WERI-Rb-1 (cell line): ENCODE data around the gene HINT2.

Experiments used
- DNase-seq: peaks from one replicate; pipeline ENCODE4 v3.0.0-alpha.2; 2020
- H3K27ac ChIP-seq: fragments of 250-450 bp; sonication (Bioruptor Pico); 2 replicates; pipeline ENCODE4 v1.5.1; 2020; ENCODE audit warnings: mild to moderate bottlenecking, moderate library complexity
- H3K27me3 ChIP-seq: fragments of 250-450 bp; sonication (Bioruptor Pico); 2 replicates; pipeline ENCODE4 v1.5.1; 2021; ENCODE audit warnings: mild to moderate bottlenecking, low read depth, moderate library complexity; ENCODE audit not compliant: insufficient read depth, severe bottlenecking
- H3K36me3 ChIP-seq: fragments of 250-450 bp; sonication (Bioruptor Pico); 2 replicates; pipeline ENCODE4 v1.5.1; 2020; ENCODE audit warnings: mild to moderate bottlenecking, moderate library complexity
- H3K4me3 ChIP-seq: 2 replicates; pipeline ENCODE4 v1.5.1; 2011; ENCODE audit warnings: low read depth, mild to moderate bottlenecking, control low read depth, low read length
- H3K9me3 ChIP-seq: fragments of 250-450 bp; sonication (Bioruptor Pico); 2 replicates; pipeline ENCODE4 v1.5.1; 2021; ENCODE audit warnings: mild to moderate bottlenecking, moderate library complexity; ENCODE audit not compliant: severe bottlenecking
- CTCF ChIP-seq: IDR thresholded peaks from 2 replicates; pipeline ENCODE4 v1.5.1; 2011; ENCODE audit warnings: low read depth, mild to moderate bottlenecking, control low read depth, inconsistent platforms, low read length

The HINT2 gene

GRCh38 chr9:35836595-35836994 lies 21.8 kb upstream of the HINT2 start:
- Histone ChIP-seq H3K27me3 (no peaks in the 10 kb centered on the region), H3K27ac (no peak overlapping the region), H3K4me3 (no peak overlapping the region), H3K9me3 (no peaks in the 10 kb centered on the region), H3K36me3 (no peaks in the 10 kb centered on the region)
- TF ChIP-seq CTCF: no peak
- no peak for DNase-seq

GRCh38 chr9:35835766-35836165 lies 20.9 kb upstream of the HINT2 start:
- Histone ChIP-seq H3K36me3 (no peaks in the 10 kb centered on the region), H3K4me3 (no peak overlapping the region), H3K27ac (no peak overlapping the region), H3K9me3 (no peaks in the 10 kb centered on the region), H3K27me3 (no peaks in the 10 kb centered on the region)
- DNase-seq: no peak
- no peak for TF ChIP-seq CTCF

- DNase-seq: peak; percentile 27
- Histone ChIP-seq H3K27ac (no peak overlapping the region), H3K36me3 (no peaks in the 10 kb centered on the region), H3K27me3 (no peaks in the 10 kb centered on the region), H3K9me3 (no peaks in the 10 kb centered on the region), H3K4me3 (no peak overlapping the region)
- peak; percentile 58 for TF ChIP-seq CTCF
Measured at GRCh38 chr9:35835216-35835632, 20.4 kb upstream of the HINT2 start.

GRCh38 chr9:35834260-35835215 lies 19.7 kb upstream of the HINT2 start:
- H3K27ac ChIP-seq: no peak overlapping the region
- H3K9me3 ChIP-seq: no peaks in the 10 kb centered on the region
- TF ChIP-seq CTCF: no peak
- no peaks in the 10 kb centered on the region for H3K27me3 ChIP-seq
- no peaks in the 10 kb centered on the region for H3K36me3 ChIP-seq
- H3K4me3 ChIP-seq: no peak overlapping the region
- DNase-seq: no peak

GRCh38 chr9:35832814-35833213 lies 18.0 kb upstream of the HINT2 start:
- DNase-seq: no peak
- no peak overlapping the region for H3K4me3 ChIP-seq
- H3K27me3 ChIP-seq: no peaks in the 10 kb centered on the region
- H3K27ac ChIP-seq: no peak overlapping the region
- no peaks in the 10 kb centered on the region for H3K36me3 ChIP-seq
- H3K9me3 ChIP-seq: no peaks in the 10 kb centered on the region
- TF ChIP-seq CTCF: no peak

- TF ChIP-seq CTCF: no peak
- no peak for DNase-seq
Measured at GRCh38 chr9:35831040-35831439, 16.2 kb upstream of the HINT2 start.

More at GRCh38 chr9:35831040-35831439, 16.2 kb upstream of the HINT2 start:
- Histone ChIP-seq H3K9me3 (no peaks in the 10 kb centered on the region), H3K27ac (no peak overlapping the region), H3K36me3 (no peaks in the 10 kb centered on the region), H3K4me3 (no peak overlapping the region), H3K27me3 (no peaks in the 10 kb centered on the region)
